ENCODE results near the gene CTAG1A.
"Not testable (repeated sequence)": the region's sequence is repeated elsewhere in the genome, so short reads cannot be mapped to it uniquely, and the experiment has no call there.

Gene CTAG1A

DNA sequence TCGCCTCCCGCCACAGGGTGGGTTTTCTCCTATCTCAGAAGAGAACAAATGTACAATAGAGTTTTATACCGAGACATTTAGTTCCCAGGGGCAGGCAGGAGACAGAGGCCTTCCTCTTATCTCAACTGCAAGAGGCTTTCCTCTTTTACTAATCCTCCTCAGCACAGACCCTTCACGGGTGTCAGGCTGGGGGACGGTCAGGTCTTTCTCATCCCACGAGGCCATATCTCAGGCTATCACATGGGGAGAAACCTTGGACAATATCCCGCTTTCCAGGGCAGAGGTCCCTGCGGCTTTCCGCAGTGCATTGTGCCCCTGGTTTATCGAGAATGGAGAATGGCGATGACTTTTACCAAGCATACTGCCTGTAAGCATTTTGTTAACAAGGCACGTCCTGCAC, 23.9 kb downstream of the CTAG1A start:
- H3K27me3 ChIP-seq (ENCODE audit: control insufficient read depth in 1 of 2, insufficient read depth in 2 of 2, low read length in 2 of 2); H3K4me1 ChIP-seq (ENCODE audit: control insufficient read depth in 1 of 2, insufficient read depth in 2 of 2, low read length in 2 of 2); H3K4me3 ChIP-seq (ENCODE audit: low read depth in 1 of 2, low read length in 2 of 2); H3K36me3 ChIP-seq (ENCODE audit: control insufficient read depth in 1 of 2, insufficient read depth in 2 of 2, low read length in 2 of 2); H3K9me3 ChIP-seq (ENCODE audit: control insufficient read depth in 1 of 2, low read length in 2 of 2); H3K9ac ChIP-seq (ENCODE audit: low read depth in 1 of 2, low read length in 2 of 2); H3K27ac ChIP-seq (ENCODE audit: low read depth, low read length): not testable (repeated sequence)

DNA sequence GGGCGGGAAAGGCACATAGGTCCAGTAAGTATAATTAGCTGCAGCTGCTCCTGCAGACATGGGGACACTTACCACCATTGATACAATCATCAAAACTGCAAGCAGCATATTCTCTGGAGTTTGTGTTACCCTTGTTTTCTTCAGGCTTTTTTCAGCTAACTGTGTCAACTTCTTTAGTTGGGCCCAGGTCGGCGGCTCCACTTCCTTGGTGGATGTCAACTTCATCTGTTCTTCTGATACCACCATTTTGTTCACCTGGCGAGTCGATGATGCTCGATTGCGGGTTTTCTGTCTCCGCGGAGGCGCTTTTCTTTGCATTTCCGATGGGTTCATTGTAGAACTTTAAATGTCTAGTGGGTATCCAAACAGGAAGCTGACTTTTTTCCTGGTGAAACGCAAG, 26.2 kb downstream of the CTAG1A start:
- not testable (repeated sequence) for H3K9me3 ChIP-seq (ENCODE audit: control insufficient read depth in 1 of 2, low read length in 2 of 2); H3K27me3 ChIP-seq (ENCODE audit: control insufficient read depth in 1 of 2, insufficient read depth in 2 of 2, low read length in 2 of 2); H3K9ac ChIP-seq (ENCODE audit: low read depth in 1 of 2, low read length in 2 of 2); H3K4me1 ChIP-seq (ENCODE audit: control insufficient read depth in 1 of 2, insufficient read depth in 2 of 2, low read length in 2 of 2); H3K27ac ChIP-seq (ENCODE audit: low read depth, low read length); H3K4me3 ChIP-seq (ENCODE audit: low read depth in 1 of 2, low read length in 2 of 2); H3K36me3 ChIP-seq (ENCODE audit: control insufficient read depth in 1 of 2, insufficient read depth in 2 of 2, low read length in 2 of 2)

DNA sequence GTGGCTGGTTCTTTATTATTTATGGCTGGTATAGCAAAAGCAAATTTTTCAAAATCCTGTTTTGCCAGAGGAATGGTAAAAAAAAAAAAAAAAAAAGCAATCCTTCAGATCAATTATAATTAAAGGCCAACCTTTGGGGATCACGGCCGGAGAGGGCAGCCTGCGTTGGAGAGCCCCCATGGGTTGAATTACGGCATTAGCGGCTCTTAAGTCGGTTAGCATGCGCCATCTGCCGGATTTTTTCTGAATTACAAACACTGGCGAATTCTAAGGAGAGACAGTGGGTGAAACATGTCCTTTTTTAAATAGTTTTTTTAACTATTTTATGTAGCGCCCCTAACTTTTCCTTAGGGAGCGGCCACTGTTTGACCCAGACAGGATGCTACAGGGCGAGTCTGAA, 28.7 kb downstream of the CTAG1A start:
- not testable (repeated sequence) for H3K4me1 ChIP-seq (ENCODE audit: control insufficient read depth in 1 of 2, insufficient read depth in 2 of 2, low read length in 2 of 2)

DNA sequence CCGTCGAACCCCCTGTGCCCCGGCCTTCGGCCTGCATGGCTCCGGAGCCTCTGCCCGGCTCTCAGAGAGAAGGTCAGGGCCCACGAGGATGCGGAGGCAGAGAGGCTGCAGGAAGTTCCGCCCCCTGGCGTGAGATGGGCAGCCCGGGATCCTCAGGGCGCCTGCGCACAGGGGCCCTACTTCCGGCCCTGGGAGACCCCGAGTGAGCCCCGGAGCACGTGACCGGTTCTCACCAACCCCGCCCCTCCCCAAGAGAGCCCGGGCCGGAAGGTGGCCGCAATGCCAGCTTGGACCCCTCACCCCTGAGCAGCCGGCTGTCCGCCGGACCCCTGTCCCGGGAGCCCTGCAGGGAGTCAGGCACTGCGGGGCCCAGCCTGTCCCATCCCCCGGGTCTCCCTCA, 34.2 kb downstream of the CTAG1A start, which contains the start of gene CTAG1B:
CTAG1B (minus strand) TSS at position 101 of the 400 bp plus-strand sequence; CDS start at position 37, 64 bp downstream.
- H3K27me3 ChIP-seq (ENCODE audit: control insufficient read depth in 1 of 2, insufficient read depth in 2 of 2, low read length in 2 of 2); H3K36me3 ChIP-seq (ENCODE audit: control insufficient read depth in 1 of 2, insufficient read depth in 2 of 2, low read length in 2 of 2): not testable (repeated sequence)

More for the DNA sequence above, 28.7 kb downstream of the CTAG1A start:
- H3K36me3 ChIP-seq (ENCODE audit: control insufficient read depth in 1 of 2, insufficient read depth in 2 of 2, low read length in 2 of 2); H3K27ac ChIP-seq (ENCODE audit: low read depth, low read length); H3K9me3 ChIP-seq (ENCODE audit: control insufficient read depth in 1 of 2, low read length in 2 of 2); H3K9ac ChIP-seq (ENCODE audit: low read depth in 1 of 2, low read length in 2 of 2); H3K4me3 ChIP-seq (ENCODE audit: low read depth in 1 of 2, low read length in 2 of 2); H3K27me3 ChIP-seq (ENCODE audit: control insufficient read depth in 1 of 2, insufficient read depth in 2 of 2, low read length in 2 of 2): not testable (repeated sequence)

DNA sequence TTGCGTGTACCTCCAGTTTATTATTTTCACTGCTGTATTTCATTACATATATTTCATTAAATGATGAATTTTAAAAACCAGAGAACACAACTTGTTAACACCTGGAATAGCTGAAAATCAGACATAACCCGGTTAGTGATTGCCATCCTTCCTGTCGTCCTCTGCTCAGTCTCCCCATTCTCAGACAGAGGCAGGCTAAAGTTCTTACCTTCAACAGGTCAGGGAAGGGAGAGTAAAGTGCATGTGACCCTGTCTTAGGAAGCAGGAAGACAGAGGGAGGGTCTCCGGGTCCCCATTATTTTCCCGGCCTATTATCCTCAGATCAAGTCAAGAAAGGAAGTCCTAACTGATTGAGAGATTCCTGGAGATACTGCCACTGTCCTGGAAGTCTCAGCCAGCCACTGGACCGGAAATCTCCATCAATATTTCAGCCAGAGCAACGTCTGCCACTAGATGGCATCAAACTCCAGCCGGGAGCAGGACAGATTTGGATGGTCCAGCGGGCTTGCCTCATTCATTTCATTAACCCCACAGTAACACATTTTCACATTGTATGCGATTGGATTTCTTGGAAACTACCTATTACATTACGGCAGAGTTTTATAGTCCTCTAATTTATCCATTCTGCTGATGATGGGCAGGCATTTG, 36.0 kb downstream of the CTAG1A start:
- H3K4me1 ChIP-seq (ENCODE audit: control insufficient read depth in 1 of 2, insufficient read depth in 2 of 2, low read length in 2 of 2); H3K27me3 ChIP-seq (ENCODE audit: control insufficient read depth in 1 of 2, insufficient read depth in 2 of 2, low read length in 2 of 2); H3K9me3 ChIP-seq (ENCODE audit: control insufficient read depth in 1 of 2, low read length in 2 of 2); H3K27ac ChIP-seq (ENCODE audit: low read depth, low read length); H3K36me3 ChIP-seq (ENCODE audit: control insufficient read depth in 1 of 2, insufficient read depth in 2 of 2, low read length in 2 of 2); H3K4me3 ChIP-seq (ENCODE audit: low read depth in 1 of 2, low read length in 2 of 2); H3K9ac ChIP-seq (ENCODE audit: low read depth in 1 of 2, low read length in 2 of 2): not testable (repeated sequence)

More for the DNA sequence above, 34.2 kb downstream of the CTAG1A start, which contains the start of gene CTAG1B:
- H3K4me3 ChIP-seq (ENCODE audit: low read depth in 1 of 2, low read length in 2 of 2); H3K27ac ChIP-seq (ENCODE audit: low read depth, low read length); H3K9me3 ChIP-seq (ENCODE audit: control insufficient read depth in 1 of 2, low read length in 2 of 2); H3K9ac ChIP-seq (ENCODE audit: low read depth in 1 of 2, low read length in 2 of 2); H3K4me1 ChIP-seq (ENCODE audit: control insufficient read depth in 1 of 2, insufficient read depth in 2 of 2, low read length in 2 of 2): not testable (repeated sequence)

DNA sequence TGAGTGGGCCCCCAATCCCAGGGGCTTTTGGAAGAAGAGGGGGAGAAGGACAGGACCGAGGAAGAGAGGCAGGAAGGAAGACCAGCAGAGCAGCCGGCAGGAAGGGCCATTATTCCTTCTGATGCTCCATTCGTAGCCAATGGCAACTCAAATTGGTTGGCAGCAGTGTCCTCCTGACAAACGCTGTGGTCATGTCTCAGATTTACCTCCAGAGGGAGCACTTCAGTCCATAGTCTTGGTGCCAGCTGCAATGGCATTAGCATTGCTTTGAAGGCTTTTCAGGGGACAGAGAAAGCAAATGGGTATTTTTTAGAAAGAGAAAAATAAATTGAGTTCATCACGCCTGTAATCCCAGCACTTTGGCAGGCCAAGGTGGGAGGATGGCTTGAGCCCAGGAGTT, 44.0 kb downstream of the CTAG1A start:
- H3K9me3 ChIP-seq (ENCODE audit: control insufficient read depth in 1 of 2, low read length in 2 of 2); H3K9ac ChIP-seq (ENCODE audit: low read depth in 1 of 2, low read length in 2 of 2); H3K27ac ChIP-seq (ENCODE audit: low read depth, low read length); H3K4me3 ChIP-seq (ENCODE audit: low read depth in 1 of 2, low read length in 2 of 2); H3K4me1 ChIP-seq (ENCODE audit: control insufficient read depth in 1 of 2, insufficient read depth in 2 of 2, low read length in 2 of 2); H3K27me3 ChIP-seq (ENCODE audit: control insufficient read depth in 1 of 2, insufficient read depth in 2 of 2, low read length in 2 of 2); H3K36me3 ChIP-seq (ENCODE audit: control insufficient read depth in 1 of 2, insufficient read depth in 2 of 2, low read length in 2 of 2): not testable (repeated sequence)

DNA sequence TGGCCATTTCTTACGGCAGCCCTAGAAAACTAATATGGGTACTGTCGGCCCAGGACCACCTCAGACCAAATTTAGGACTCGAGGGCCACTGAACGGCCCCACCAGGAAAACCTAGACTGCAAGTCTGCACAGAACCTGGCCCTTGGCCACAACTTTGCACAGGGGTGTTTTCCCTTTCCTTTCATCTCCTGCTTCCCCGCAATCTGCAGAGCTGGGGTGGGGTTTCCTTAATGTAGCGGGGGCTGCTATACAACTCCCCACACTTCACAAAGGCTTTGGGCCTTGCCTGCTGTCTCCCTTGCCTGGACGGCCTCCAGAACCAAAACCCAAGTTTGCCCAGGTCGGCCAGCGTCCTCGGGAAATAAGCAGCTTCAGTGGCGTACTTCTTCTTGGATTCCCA, 46.0 kb downstream of the CTAG1A start:
- H3K36me3 ChIP-seq (ENCODE audit: control insufficient read depth in 1 of 2, insufficient read depth in 2 of 2, low read length in 2 of 2); H3K9me3 ChIP-seq (ENCODE audit: control insufficient read depth in 1 of 2, low read length in 2 of 2); H3K27me3 ChIP-seq (ENCODE audit: control insufficient read depth in 1 of 2, insufficient read depth in 2 of 2, low read length in 2 of 2); H3K9ac ChIP-seq (ENCODE audit: low read depth in 1 of 2, low read length in 2 of 2); H3K4me1 ChIP-seq (ENCODE audit: control insufficient read depth in 1 of 2, insufficient read depth in 2 of 2, low read length in 2 of 2); H3K27ac ChIP-seq (ENCODE audit: low read depth, low read length); H3K4me3 ChIP-seq (ENCODE audit: low read depth in 1 of 2, low read length in 2 of 2): not testable (repeated sequence)

DNA sequence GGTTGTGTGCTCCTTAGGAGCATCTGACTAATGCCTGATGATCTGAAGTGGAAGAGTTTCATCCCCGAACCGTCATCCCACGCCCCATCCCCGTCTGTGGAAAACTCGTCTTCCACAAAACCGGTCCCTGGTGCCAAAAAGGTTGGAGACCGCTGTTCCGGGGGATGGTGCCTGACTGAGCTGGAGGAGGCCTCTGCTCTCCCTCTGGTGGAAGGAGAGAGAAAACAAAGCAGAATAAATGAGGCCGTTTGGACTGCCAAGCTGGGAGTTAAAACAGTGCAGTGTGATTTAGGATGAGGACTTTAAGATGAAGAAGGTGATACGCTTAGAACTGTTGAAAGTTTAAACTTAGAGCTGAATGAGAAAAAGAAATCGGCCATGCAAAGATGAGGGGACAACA, 48.7 kb downstream of the CTAG1A start:
- H3K4me3 ChIP-seq (ENCODE audit: low read depth in 1 of 2, low read length in 2 of 2); H3K9ac ChIP-seq (ENCODE audit: low read depth in 1 of 2, low read length in 2 of 2); H3K4me1 ChIP-seq (ENCODE audit: control insufficient read depth in 1 of 2, insufficient read depth in 2 of 2, low read length in 2 of 2); H3K9me3 ChIP-seq (ENCODE audit: control insufficient read depth in 1 of 2, low read length in 2 of 2); H3K27ac ChIP-seq (ENCODE audit: low read depth, low read length); H3K27me3 ChIP-seq (ENCODE audit: control insufficient read depth in 1 of 2, insufficient read depth in 2 of 2, low read length in 2 of 2); H3K36me3 ChIP-seq (ENCODE audit: control insufficient read depth in 1 of 2, insufficient read depth in 2 of 2, low read length in 2 of 2): not testable (repeated sequence)
